Smooth muscle cell (in vitro differentiated cells): ENCODE measurements around the gene CAMSAP3. TPM values are rescaled to one million over a fixed set of nuclear protein-coding genes. Genes with fewer than 3 reads are reported as not detected.

Source experiments
- DNase-seq: peaks from one replicate; lab custom pipeline; 2025; ENCODE audit not compliant: unreplicated experiment; lab: John Stamatoyannopoulos, UW
- H2AFZ ChIP-seq: fragments of 200-600 bp; sonication (generic); 2 replicates; pipeline ENCODE4 v1.6.0; 2016; ENCODE audit warnings: antibody characterized with exemption, low read depth, mild to moderate bottlenecking
- H3F3A ChIP-seq: fragments of 200-600 bp; sonication (generic); 2 replicates; pipeline ENCODE4 v1.6.0; 2017; ENCODE audit warnings: antibody characterized with exemption, low read depth
- H3K27ac ChIP-seq: fragments of 200-600 bp; sonication (generic); 2 replicates; pipeline ENCODE4 v1.5.1; 2016; ENCODE audit warnings: low read depth, mild to moderate bottlenecking
- H3K27me3 ChIP-seq: fragments of 200-600 bp; sonication (generic); 2 replicates; pipeline ENCODE4 v1.6.1; 2016; ENCODE audit warnings: low read depth, mild to moderate bottlenecking
- H3K36me3 ChIP-seq: fragments of 200-600 bp; sonication (generic); 2 replicates; pipeline ENCODE4 v1.5.1; 2016; ENCODE audit warnings: low read depth
- H3K4me1 ChIP-seq: fragments of 200-600 bp; sonication (generic); 2 replicates; pipeline ENCODE4 v1.5.1; 2016; ENCODE audit warnings: low read depth
- H3K4me2 ChIP-seq: fragments of 200-600 bp; sonication (generic); 2 replicates; pipeline ENCODE4 v1.6.0; 2016; ENCODE audit warnings: mild to moderate bottlenecking
- H3K4me3 ChIP-seq: fragments of 200-600 bp; sonication (generic); 2 replicates; pipeline ENCODE4 v1.5.1; 2016; ENCODE audit warnings: mild to moderate bottlenecking
- H3K79me2 ChIP-seq: fragments of 200-600 bp; sonication (generic); 2 replicates; pipeline ENCODE4 v1.6.0; 2016; ENCODE audit warnings: low read depth, mild to moderate bottlenecking
- H3K9ac ChIP-seq: fragments of 200-600 bp; sonication (generic); 2 replicates; pipeline ENCODE4 v1.6.0; 2016; ENCODE audit warnings: low read depth
- H3K9me3 ChIP-seq: fragments of 200-600 bp; sonication (generic); replicated peaks from 2 replicates; pipeline ENCODE4 v1.5.1; 2016; ENCODE audit warnings: low read depth
- H4K20me1 ChIP-seq: fragments of 200-600 bp; sonication (generic); 2 replicates; pipeline ENCODE4 v1.6.0; 2016; ENCODE audit warnings: low read depth
- WGBS: methylation state at CpG from one replicate; pipeline ENCODE4 v1.1.7; 2016; ENCODE audit warnings: low lambda C conversion rate; 5-methylcytosine and 5-hydroxymethylcytosine counted together
- polyA plus RNA-seq: library from polyadenylated mRNA; unstranded; fragments of >200 nt; fragmentation: Nextera tagmentation; extraction: Ambion mirVana; gene quantifications from 2 replicates; pipeline ENCODE4 v1.2.1, GENCODE V29; 2016
- total RNA-seq: library from RNA; depleted of rRNA; stranded (reverse); fragments of >200 nt; gene quantifications from 2 replicates; pipeline ENCODE4 v1.2.3, GENCODE V29; 2014
- TF ChIP-seq, protein P1 (sequence below): fragments of 200-600 bp; sonication (generic); IDR thresholded peaks from 2 replicates; pipeline ENCODE4 v1.5.1; 2017; ENCODE audit warnings: borderline replicate concordance, mild to moderate bottlenecking, antibody characterized with exemption; ENCODE audit not compliant: insufficient read depth, poor library complexity, severe bottlenecking

CAMSAP3 gene
- total and polyA plus RNA-seq, 2 experiments from 2014 or later = 1.4 to 1.8 TPM

- peaks cover 4% of the 10 kb centered on the region for H3K4me1 ChIP-seq
- peaks cover 12% of the 10 kb centered on the region for H4K20me1 ChIP-seq
- H3K27ac ChIP-seq = no peak overlapping the region
- no peak for DNase-seq
- no peaks in the 10 kb centered on the region for H3K9me3 ChIP-seq
- no peaks in the 10 kb centered on the region for H3K79me2 ChIP-seq
- no peak overlapping the region for H3K4me2 ChIP-seq
- H3K36me3 ChIP-seq = no peaks in the 10 kb centered on the region
- H3F3A ChIP-seq = peaks cover 3% of the 10 kb centered on the region
- TF ChIP-seq, protein P1, sequence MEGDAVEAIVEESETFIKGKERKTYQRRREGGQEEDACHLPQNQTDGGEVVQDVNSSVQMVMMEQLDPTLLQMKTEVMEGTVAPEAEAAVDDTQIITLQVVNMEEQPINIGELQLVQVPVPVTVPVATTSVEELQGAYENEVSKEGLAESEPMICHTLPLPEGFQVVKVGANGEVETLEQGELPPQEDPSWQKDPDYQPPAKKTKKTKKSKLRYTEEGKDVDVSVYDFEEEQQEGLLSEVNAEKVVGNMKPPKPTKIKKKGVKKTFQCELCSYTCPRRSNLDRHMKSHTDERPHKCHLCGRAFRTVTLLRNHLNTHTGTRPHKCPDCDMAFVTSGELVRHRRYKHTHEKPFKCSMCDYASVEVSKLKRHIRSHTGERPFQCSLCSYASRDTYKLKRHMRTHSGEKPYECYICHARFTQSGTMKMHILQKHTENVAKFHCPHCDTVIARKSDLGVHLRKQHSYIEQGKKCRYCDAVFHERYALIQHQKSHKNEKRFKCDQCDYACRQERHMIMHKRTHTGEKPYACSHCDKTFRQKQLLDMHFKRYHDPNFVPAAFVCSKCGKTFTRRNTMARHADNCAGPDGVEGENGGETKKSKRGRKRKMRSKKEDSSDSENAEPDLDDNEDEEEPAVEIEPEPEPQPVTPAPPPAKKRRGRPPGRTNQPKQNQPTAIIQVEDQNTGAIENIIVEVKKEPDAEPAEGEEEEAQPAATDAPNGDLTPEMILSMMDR = no peak
- no peak overlapping the region for H2AFZ ChIP-seq
- H3K9ac ChIP-seq = no peak overlapping the region
- no peak overlapping the region for H3K4me3 ChIP-seq
- peaks cover 27% of the 10 kb centered on the region for H3K27me3 ChIP-seq
Observed at GRCh38 chr19:7600721-7601120, 5.1 kb downstream of the CAMSAP3 start.

GRCh38 chr19:7602240-7602934 lies 6.7 kb downstream of the CAMSAP3 start:
- H4K20me1 ChIP-seq = peaks cover 9% of the 10 kb centered on the region
- WGBS = 70% methylated on average over 10 of the region's 15 CpGs
- H3K36me3 ChIP-seq = no peaks in the 10 kb centered on the region
- no peak overlapping the region for H3K4me3 ChIP-seq
- no peak overlapping the region for H2AFZ ChIP-seq
- no peaks in the 10 kb centered on the region for H3K79me2 ChIP-seq
- no peaks in the 10 kb centered on the region for H3F3A ChIP-seq
- no peaks in the 10 kb centered on the region for H3K9me3 ChIP-seq
- H3K27me3 ChIP-seq = peaks cover 15% of the 10 kb centered on the region
- TF ChIP-seq, protein P1 = no peak
- DNase-seq = no peak
- no peak overlapping the region for H3K27ac ChIP-seq
- H3K4me2 ChIP-seq = no peak overlapping the region
- H3K4me1 ChIP-seq = no peaks in the 10 kb centered on the region
- no peak overlapping the region for H3K9ac ChIP-seq

- H3K27me3 ChIP-seq = peaks cover 8% of the 10 kb centered on the region
- DNase-seq = no peak
- no peaks in the 10 kb centered on the region for H3K79me2 ChIP-seq
- WGBS = 87% methylated on average over 11 of the region's 11 CpGs
- H3K9ac ChIP-seq = no peak overlapping the region
- no peak overlapping the region for H3K27ac ChIP-seq
- no peak overlapping the region for H3K4me2 ChIP-seq
- no peaks in the 10 kb centered on the region for H3K36me3 ChIP-seq
- peaks cover 6% of the 10 kb centered on the region for H4K20me1 ChIP-seq
- no peak overlapping the region for H2AFZ ChIP-seq
- H3K9me3 ChIP-seq = no peaks in the 10 kb centered on the region
- H3K4me3 ChIP-seq = no peak overlapping the region
- H3F3A ChIP-seq = no peaks in the 10 kb centered on the region
- TF ChIP-seq, protein P1 = no peak
- H3K4me1 ChIP-seq = no peaks in the 10 kb centered on the region
Observed at GRCh38 chr19:7602935-7603497, 7.4 kb downstream of the CAMSAP3 start.

DNA sequence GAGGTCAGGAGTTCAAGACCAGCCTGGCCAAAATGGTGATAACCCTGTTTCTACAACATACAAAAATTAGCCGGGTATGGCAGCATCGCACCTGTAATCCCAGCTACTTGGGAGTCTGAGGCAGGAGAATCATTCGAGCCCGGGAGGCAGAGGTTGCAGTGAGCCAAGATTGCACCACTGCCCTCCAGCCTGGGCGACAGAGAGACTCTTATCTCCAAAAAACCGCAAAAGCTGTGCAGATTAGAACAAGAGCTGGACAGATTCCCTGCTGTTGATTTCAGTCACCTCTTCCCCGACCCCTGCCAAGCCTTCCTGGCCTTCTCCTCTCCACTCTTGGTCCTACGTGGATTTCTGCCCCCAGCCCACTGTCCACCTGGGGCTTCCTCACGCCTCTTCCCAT lies 8.3 kb downstream of the CAMSAP3 start:
- 84% methylated on average over 9 of the region's 9 CpGs for WGBS
- Histone ChIP-seq H3K9me3 (no peaks in the 10 kb centered on the region), H3K79me2 (no peaks in the 10 kb centered on the region), H3K4me1 (no peaks in the 10 kb centered on the region), H3F3A (no peaks in the 10 kb centered on the region), H3K4me3 (no peak overlapping the region), H3K36me3 (no peaks in the 10 kb centered on the region), H3K27me3 (no peaks in the 10 kb centered on the region), H3K27ac (no peak overlapping the region), H3K4me2 (no peak overlapping the region), H3K9ac (no peak overlapping the region), H2AFZ (no peak overlapping the region), H4K20me1 (peaks cover 6% of the 10 kb centered on the region)
- no peak for DNase-seq
- TF ChIP-seq, protein P1 = no peak
